Stimulated activated naive B cell treated with anti-CD40 and anti-IgM and Interleukin-4, amounts not matched to agents 10 μg/mL and 1 μg/mL and 100 μg/mL, for 72 hours (primary cell): ENCODE results near the gene ERGIC1.

Experiments used
- ATAC-seq, 2 donors: fragments of 150-1000 bp; cut with Tn5 transposase; replicated peaks; 2 replicates each; pipeline ENCODE4 v1.10.0; 2021; ENCODE audit warnings: moderate library complexity in 1 of 2
- DNase-seq: peaks from one replicate; pipeline ENCODE4 v3.0.0; 2021
- H3K27ac Mint-ChIP-seq: one replicate; pipeline ENCODE4 v1.8.0; 2022; ENCODE audit warnings: mild to moderate bottlenecking, mixed read lengths
- H3K27me3 Mint-ChIP-seq, 2 donors: one replicate each; pipeline ENCODE4 v1.8.0; 2022; ENCODE audit warnings: mixed read lengths in 2 of 2
- H3K36me3 Mint-ChIP-seq, 2 donors: one replicate each; pipeline ENCODE4 v1.8.0; 2022; ENCODE audit warnings: mixed read lengths in 2 of 2, mild to moderate bottlenecking in 1 of 2
- H3K4me1 Mint-ChIP-seq, 2 donors: one replicate each; pipeline ENCODE4 v1.8.0; 2022; ENCODE audit warnings: mixed read lengths in 2 of 2, mild to moderate bottlenecking in 1 of 2
- H3K4me3 Mint-ChIP-seq, 2 donors: one replicate each; pipeline ENCODE4 v1.8.0; 2022; ENCODE audit warnings: mild to moderate bottlenecking in 2 of 2, mixed read lengths in 2 of 2, moderate library complexity in 1 of 2
- H3K9me3 Mint-ChIP-seq, 2 donors: one replicate each; pipeline ENCODE4 v1.8.0; 2022; ENCODE audit warnings: mixed read lengths in 2 of 2, mild to moderate bottlenecking in 1 of 2

ERGIC1 gene

GRCh38 chr5:172874647-172875504, 40.8 kb downstream of the ERGIC1 start:
- Mint-ChIP-seq H3K9me3 (no peaks in the 10 kb centered on the region), H3K36me3 (peaks cover 15 to 16% of the 10 kb centered on the region in 2 donors), H3K27me3 (no peaks in the 10 kb centered on the region), H3K27ac (no peak overlapping the region), H3K4me1 (peaks cover 20 to 32% of the 10 kb centered on the region in 2 donors), H3K4me3 (no peak overlapping the region)
- DNase-seq, result no peak
- no peak for ATAC-seq

DNA sequence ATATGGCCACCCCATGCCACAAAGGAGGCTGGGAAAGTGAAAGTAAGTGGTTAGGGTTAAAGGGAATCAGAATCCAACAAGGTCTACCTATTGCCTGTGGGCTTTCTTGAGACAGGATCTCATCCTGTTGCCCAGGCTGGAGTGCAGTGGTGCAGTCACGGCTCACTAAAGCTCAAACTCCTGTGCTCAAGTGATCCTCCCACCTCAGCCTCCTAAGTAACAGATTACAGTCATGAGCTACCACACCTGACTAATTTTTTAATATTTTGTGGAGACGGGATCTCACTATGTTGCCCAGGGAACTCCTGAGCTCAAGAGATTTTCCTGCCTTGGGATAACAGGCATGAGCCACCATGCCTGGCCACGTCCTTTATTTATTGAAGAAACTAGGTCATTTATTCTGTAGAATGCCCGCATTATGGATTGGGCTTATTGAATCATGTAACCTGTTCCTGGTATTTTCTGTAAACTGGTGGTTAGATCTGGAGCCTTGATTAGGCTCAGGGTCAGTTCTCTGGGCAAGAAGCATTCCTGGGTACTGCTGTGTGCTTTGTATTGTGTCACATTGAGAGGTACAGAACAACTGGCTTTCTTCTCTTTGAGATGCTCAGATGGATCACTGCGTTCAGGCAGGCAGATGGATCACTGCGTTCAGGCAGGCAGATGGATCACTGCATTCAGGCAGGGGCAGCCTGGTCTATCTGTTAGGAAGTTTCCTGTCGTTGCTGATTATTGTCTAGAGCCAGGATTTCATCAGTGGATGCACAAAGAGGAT, 41.6 kb downstream of the ERGIC1 start:
- Mint-ChIP-seq H3K4me3 (no peak overlapping the region), H3K4me1 (peaks cover 20 to 32% of the 10 kb centered on the region in 2 donors), H3K27me3 (no peaks in the 10 kb centered on the region), H3K27ac (peak overlapping the region; percentile 51), H3K36me3 (peaks cover 15 to 16% of the 10 kb centered on the region in 2 donors), H3K9me3 (no peaks in the 10 kb centered on the region)
- DNase-seq (no peak), ATAC-seq (peak in 1 of 2 donors; percentile 16)

DNA sequence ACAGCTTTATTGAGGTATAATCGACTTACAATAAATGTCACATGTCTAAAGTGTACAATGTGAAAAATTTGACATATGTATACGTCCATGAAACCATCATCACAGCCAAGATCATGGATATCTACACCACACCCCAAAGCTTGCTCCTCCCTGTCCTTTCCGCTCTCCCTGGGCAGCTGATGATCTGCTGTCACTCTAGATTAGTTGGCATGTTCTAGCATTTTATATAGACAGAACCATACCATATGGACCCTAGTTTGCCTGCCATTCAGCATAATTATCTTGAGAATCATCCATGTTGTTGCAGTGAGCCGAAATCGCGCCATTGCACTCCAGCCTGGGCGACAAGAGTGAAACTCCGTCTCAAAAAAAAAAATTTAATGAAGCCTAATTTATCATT, 42.5 kb downstream of the ERGIC1 start:
- H3K9me3 Mint-ChIP-seq, result no peaks in the 10 kb centered on the region
- H3K36me3 Mint-ChIP-seq, result peaks cover 16 to 19% of the 10 kb centered on the region in 2 donors
- no peak overlapping the region for H3K4me3 Mint-ChIP-seq
- no peak for DNase-seq
- H3K27ac Mint-ChIP-seq, result no peak overlapping the region
- H3K27me3 Mint-ChIP-seq, result no peaks in the 10 kb centered on the region
- no peak for ATAC-seq
- peaks cover 22 to 38% of the 10 kb centered on the region in 2 donors for H3K4me1 Mint-ChIP-seq

GRCh38 chr5:172877466-172878260, 43.6 kb downstream of the ERGIC1 start:
- no peak for ATAC-seq
- peaks cover 21 to 28% of the 10 kb centered on the region in 2 donors for H3K36me3 Mint-ChIP-seq
- H3K27me3 Mint-ChIP-seq, result no peaks in the 10 kb centered on the region
- H3K27ac Mint-ChIP-seq, result peak overlapping the region; percentile 67
- DNase-seq, result no peak
- H3K4me1 Mint-ChIP-seq, result peaks cover 33 to 49% of the 10 kb centered on the region in 2 donors
- no peak overlapping the region for H3K4me3 Mint-ChIP-seq
- no peaks in the 10 kb centered on the region for H3K9me3 Mint-ChIP-seq

- no peak for DNase-seq
- no peak overlapping the region for H3K27ac Mint-ChIP-seq
- H3K4me3 Mint-ChIP-seq, result no peak overlapping the region
- H3K36me3 Mint-ChIP-seq, result peaks cover 24 to 34% of the 10 kb centered on the region in 2 donors
- ATAC-seq, result no peak
- peaks cover 28 to 56% of the 10 kb centered on the region in 2 donors for H3K4me1 Mint-ChIP-seq
- peaks cover 0 to 5% of the 10 kb centered on the region in 2 donors for H3K9me3 Mint-ChIP-seq
- H3K27me3 Mint-ChIP-seq, result no peaks in the 10 kb centered on the region
These were observed 44.5 kb downstream of the ERGIC1 start for GRCh38 chr5:172878585-172878932.

DNA sequence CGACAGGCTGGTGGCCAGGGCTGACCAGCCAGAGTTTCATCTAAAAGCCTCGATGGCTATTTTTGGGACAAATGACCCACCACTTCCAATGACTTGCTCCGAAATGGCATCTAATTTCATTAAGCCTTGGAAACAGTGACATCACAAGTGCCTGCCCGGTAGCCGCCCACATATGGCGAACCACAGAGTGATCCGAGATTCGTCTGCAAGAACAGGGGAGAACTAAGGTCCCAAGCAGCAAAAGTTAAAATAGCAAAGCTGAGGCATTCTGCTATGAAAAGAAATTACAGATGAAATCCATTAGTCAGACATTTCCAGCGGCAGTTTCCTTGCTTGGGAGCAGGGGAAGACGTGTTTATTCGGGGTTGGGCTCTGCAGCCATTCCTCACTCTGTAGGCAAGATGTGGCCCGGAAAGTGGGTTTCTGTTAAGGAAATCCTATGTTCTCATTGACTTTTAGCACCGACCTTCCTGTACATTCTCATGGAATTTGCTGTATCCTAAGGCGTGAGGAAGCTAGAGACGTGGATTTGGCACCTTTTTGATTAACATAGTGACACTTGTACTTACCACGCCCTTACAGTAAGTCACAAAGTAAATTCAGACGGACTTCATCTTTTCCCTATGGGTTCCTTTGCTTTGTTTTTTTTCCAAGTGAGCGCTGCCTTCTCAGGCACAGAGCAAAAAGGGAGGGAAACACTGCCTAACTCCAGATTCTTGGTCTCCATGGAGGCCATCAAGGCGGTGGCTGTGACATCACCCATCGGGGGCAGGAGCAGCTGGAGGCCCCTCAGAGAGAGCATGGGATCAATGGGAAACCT, 45.1 kb downstream of the ERGIC1 start:
- Mint-ChIP-seq H3K9me3 (peaks cover 0 to 5% of the 10 kb centered on the region in 2 donors), H3K36me3 (peaks cover 28 to 39% of the 10 kb centered on the region in 2 donors), H3K4me3 (no peak overlapping the region), H3K27ac (no peak overlapping the region), H3K4me1 (peaks cover 27 to 60% of the 10 kb centered on the region in 2 donors), H3K27me3 (no peaks in the 10 kb centered on the region)
- DNase-seq, result no peak
- ATAC-seq, result no peak

GRCh38 chr5:172881691-172882370, 47.8 kb downstream of the ERGIC1 start:
- peak; percentile 39 for DNase-seq
- Mint-ChIP-seq H3K27me3 (no peaks in the 10 kb centered on the region), H3K27ac (peak overlapping the region; percentile 92), H3K36me3 (peaks cover 33 to 49% of the 10 kb centered on the region in 2 donors), H3K9me3 (peaks cover 0 to 5% of the 10 kb centered on the region in 2 donors), H3K4me1 (peaks cover 32 to 50% of the 10 kb centered on the region in 2 donors), H3K4me3 (no peak overlapping the region)
- ATAC-seq, result peak; percentile 89 to 96

DNA sequence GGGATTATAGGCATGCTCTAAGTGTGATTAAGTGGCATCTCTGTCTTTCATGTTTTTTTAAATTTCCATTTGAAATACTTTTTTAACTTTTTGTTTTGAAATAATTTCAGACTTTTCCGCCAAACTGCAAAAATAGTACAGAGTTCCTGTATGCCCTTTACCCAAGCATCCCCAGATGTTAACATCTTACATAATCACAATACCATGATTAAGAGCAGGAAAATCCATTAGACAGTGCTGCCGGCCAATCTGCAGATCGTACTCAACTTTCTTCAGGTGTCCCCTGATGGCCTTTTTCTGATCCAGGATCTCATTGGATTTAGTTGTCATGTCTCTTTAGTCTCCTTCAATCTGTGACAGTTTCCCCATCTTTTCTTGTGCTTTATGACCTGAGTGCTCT, 49.0 kb downstream of the ERGIC1 start:
- Mint-ChIP-seq H3K27me3 (no peaks in the 10 kb centered on the region), H3K9me3 (peaks cover 0 to 5% of the 10 kb centered on the region in 2 donors), H3K36me3 (peaks cover 36 to 51% of the 10 kb centered on the region in 2 donors), H3K27ac (peak overlapping the region; percentile 56), H3K4me1 (peaks cover 26 to 46% of the 10 kb centered on the region in 2 donors), H3K4me3 (no peak overlapping the region)
- ATAC-seq, result no peak
- no peak for DNase-seq

DNA sequence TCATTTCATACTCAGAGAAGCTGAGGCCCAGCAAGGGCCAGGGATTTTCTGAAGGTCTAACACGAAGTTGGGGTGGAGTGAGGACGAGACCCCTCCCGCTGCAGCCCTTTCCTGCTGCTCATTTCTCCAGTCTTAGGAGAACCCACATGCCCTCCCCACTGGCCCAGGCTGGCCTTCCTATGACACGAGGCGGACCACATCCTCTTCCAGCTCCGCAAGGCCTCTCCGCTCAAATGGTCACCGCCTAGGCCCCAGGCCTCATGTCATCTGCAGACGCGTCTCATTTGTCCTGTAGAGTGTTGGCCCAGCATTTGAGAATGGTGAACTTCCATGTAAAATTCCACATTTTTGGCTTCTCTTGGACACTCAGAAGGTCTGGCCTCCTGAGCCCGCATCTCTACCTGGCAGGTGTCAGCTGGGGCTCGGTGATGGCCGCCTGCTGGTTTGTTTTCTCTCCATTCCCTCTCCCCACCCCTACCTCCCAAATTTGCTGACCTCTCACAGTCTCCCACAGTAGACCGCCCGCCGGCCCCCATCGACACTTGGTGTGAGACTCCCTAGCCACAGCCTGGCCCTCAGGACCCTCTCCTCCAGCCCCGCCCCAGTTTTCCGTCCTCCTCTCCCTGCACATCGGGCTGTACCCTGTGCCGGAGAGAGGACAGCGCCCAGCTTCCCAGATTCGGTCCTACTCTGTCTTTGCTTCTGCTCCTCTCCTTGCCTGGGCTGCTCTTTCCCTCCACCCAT, 51.7 kb downstream of the ERGIC1 start:
- peaks cover 0 to 5% of the 10 kb centered on the region in 2 donors for H3K9me3 Mint-ChIP-seq
- ATAC-seq (no peak), DNase-seq (no peak)
- H3K36me3 Mint-ChIP-seq, result peaks cover 40 to 58% of the 10 kb centered on the region in 2 donors
- no peaks in the 10 kb centered on the region for H3K27me3 Mint-ChIP-seq
- peaks cover 26 to 40% of the 10 kb centered on the region in 2 donors for H3K4me1 Mint-ChIP-seq
- no peak overlapping the region for H3K4me3 Mint-ChIP-seq
- H3K27ac Mint-ChIP-seq, result peak overlapping the region; percentile 80

DNA sequence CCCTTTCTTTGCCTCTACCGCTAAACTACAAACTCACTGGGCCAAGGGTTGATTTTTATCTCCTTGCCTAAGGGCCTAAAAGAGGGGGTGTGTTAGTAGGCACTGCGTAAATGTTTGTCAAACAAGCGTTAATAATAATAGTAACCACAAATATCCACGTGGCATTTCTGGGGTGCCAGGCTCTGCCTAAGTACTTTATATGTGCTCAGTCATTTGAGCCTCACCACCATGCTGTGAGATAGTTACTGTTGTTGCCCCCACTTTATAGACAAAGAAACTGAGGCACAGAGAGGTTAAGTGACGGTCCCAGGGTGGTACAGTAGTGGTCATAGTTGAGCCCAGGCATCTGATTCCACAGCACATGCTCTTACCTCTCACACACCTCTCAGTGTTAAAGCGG, 52.4 kb downstream of the ERGIC1 start:
- Mint-ChIP-seq H3K36me3 (peaks cover 40 to 62% of the 10 kb centered on the region in 2 donors), H3K4me3 (no peak overlapping the region), H3K27ac (peak overlapping the region; percentile 80), H3K4me1 (peaks cover 26 to 35% of the 10 kb centered on the region in 2 donors), H3K9me3 (peaks cover 0 to 5% of the 10 kb centered on the region in 2 donors), H3K27me3 (no peaks in the 10 kb centered on the region)
- DNase-seq (no peak), ATAC-seq (no peak)

- no peak overlapping the region for H3K27ac Mint-ChIP-seq
- H3K4me3 Mint-ChIP-seq, result no peak overlapping the region
- no peak for DNase-seq
These were observed 53.0 kb downstream of the ERGIC1 start for GRCh38 chr5:172886974-172887501.

GRCh38 chr5:172887692-172888091, 53.6 kb downstream of the ERGIC1 start:
- Mint-ChIP-seq H3K36me3 (peaks cover 37 to 55% of the 10 kb centered on the region in 2 donors), H3K4me1 (peaks cover 14 to 23% of the 10 kb centered on the region in 2 donors), H3K9me3 (peaks cover 0 to 5% of the 10 kb centered on the region in 2 donors), H3K4me3 (no peak overlapping the region), H3K27ac (peak overlapping the region; percentile 59), H3K27me3 (no peaks in the 10 kb centered on the region)
- ATAC-seq (no peak), DNase-seq (no peak)

More at GRCh38 chr5:172886974-172887501, 53.0 kb downstream of the ERGIC1 start:
- Mint-ChIP-seq H3K36me3 (peaks cover 37 to 60% of the 10 kb centered on the region in 2 donors), H3K4me1 (peaks cover 20 to 30% of the 10 kb centered on the region in 2 donors), H3K27me3 (no peaks in the 10 kb centered on the region), H3K9me3 (peaks cover 0 to 5% of the 10 kb centered on the region in 2 donors)
- no peak for ATAC-seq
